ENCODE results near the gene OR2T10.

GRCh38 chr1:248627971-248628844, 30.7 kb upstream of the OR2T10 start:
- TF ChIP-seq CTCF (conservative IDR thresholded peaks at IDR 0.05; ENCODE audit: low read depth, low read length) (no peak), SMC3 (IDR thresholded peaks at IDR 0.05; ENCODE audit: low read depth, low read length) (no peak)

Measured in IMR-90 (cell line).